HG02870 (cell line): ENCODE data around the gene TMEM212.
"Not testable (repeated sequence)": the region's sequence is repeated elsewhere in the genome, so short reads cannot be mapped to it uniquely, and the experiment has no call there.

ENCODE experiments used
- ATAC-seq: cut with Tn5 transposase; IDR thresholded peaks from one replicate; pipeline ENCODE4 v1.9.1; 2021; ENCODE audit warnings: mild to moderate bottlenecking, moderate library complexity; ENCODE audit not compliant: unreplicated experiment

The TMEM212 gene

DNA sequence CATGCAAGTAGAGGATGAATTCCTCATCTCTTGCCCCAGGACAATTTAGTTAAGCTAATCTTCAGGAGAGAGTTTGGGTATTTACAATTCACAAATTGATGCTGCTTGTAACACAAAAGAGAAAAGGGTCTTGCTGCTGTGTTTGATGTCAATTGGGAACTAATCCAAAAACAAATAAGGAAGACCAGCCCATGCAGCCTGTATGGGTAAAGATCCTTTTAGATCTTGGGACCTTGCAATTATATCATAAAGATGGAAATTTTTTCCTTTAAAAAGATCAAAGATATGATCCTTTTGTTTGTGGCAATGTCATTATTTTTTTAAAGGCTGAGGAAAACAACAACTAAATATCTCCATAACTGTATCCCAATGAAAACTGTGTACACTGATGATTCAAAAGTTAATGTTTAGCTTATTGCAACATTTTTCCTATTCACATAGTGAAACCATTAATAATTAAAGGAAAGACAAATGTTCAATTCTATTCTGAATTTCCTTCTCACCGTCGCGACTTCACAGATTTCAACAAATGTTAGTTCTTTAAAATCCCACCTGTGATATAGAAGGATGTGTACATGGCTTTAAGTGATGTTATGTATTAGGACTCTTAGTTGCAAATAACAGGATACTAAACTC, 40.2 kb downstream of the TMEM212 start:
- no peak for ATAC-seq

DNA sequence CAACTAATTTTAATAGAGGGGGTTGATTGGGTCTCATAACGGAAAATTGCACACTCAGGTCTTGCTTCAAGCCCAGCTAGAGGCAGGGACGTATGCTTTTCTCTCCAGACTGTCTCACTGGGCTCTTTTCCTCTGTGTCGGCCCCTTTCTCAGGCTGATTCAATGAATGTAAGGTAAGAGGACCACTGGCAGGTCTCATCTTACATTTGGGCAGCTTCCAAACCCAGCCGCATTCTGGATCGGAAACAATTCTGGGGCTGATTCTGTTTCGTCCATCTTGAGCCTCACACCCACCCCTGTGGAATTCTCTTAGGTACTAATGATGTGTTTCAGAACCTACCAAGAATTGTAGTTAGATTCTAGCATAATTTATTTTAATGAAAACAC, 40.7 kb downstream of the TMEM212 start:
- ATAC-seq, result no peak

DNA sequence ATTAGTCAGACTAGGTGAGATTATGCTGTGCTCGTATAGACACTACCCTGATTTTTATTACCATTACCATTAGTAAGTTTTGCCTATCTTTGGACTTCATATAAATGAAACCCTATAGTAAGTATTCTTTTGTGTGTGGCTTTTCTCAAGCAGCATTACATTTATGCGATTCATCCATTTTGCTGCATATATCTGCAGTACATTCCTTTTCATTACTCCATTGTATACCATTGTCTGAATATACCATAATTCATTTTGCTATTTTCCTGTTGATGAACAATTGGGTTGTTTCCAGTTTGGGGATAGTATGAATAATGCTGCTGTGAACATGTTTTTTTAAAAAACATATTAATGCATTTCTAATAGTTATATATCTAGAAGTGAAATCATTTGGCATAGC, 45.3 kb downstream of the TMEM212 start:
- ATAC-seq, result no peak

DNA sequence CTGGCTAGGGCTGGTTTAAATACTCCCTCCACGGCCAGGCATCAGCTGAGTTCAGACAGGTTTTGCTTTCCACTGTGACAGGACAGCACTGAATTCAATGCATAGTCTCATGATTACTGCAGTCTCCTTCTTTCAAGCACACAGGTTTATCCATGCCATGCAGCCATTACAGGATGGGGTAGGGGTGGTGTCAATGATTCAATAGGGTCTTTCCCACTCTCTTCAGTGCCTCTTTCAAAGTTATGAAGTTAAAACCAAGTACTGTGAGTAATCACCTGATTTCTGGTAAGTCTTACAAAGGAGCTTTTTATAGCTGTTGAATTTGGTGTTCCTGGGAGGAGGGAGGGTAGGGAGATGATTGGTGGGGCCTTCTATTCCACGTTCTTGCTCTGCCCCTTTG, 47.2 kb downstream of the TMEM212 start:
- ATAC-seq, result no peak

DNA sequence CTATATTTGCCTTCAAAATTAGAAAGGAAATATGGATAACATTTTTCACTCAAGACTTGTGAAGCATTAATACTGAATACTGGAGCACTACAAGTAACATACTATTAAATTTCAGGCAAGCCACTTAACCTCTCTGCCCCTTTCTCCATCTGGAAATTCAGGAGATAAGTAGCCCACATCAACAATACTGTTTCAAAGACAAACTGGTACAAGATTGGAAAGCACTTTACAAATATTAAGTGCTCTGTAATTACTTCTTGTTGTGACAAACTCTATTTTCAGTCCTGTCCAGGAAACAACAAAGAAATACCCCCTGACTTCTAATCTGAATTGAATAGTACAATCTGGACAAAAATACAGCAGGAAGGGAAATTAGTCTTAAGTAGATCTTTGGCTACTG, 49.3 kb downstream of the TMEM212 start:
- no peak for ATAC-seq

DNA sequence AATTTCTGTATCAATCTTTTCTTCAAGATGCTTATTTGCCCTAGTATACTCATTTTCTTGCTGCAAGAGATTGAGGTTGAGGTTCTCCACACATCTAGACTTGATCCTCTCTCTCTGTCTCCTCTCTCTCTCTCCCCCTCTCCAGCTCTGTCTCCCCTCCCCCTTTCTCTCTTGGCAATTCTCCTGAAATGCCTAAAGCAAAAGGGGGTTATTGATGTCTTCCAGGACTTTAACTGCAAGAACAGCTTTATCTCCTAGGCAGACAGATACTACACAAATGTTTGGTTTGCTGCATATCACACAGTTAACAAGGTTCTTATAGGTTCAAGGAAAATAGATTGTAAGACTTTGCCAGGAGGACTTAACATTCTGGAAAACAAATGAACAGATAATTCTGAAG, 52.1 kb downstream of the TMEM212 start:
- no peak for ATAC-seq

DNA sequence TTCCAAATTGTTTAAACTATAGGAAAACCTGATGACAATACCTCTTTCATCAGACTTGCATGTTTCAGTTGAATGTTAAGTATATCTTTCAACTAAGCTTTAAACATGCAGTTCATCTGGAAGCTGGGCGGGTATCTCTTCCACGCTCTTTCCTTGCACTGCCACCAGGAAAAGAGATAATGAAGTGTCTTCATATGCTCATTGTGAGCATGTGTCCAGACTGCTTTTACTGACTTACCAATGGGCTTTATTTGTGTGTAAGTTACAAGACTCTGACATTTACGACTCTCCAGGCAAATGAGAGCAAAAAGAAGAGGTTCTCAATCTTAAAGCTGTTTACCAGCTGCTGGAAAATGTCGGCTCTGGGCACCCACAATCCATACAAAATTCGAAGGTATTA, 52.8 kb downstream of the TMEM212 start:
- no peak for ATAC-seq

DNA sequence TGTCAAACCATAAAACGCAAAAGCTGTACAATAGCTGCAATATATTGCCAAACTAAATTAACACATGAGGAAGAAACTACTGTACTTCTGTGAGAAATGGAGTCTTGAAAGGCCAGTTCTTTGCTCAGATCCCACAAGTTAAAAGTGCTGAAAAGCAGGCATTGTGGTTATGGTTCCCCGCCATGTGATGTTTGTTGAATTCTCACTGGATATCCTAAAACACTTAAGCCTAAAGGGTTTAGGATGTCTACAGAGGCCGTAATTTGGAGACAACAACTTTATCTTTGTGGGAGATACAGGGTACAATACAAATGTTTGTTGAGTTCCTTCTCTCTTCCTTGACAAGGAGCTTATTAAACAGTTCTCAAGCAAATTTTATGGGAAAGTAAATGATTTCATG, 53.2 kb downstream of the TMEM212 start:
- no peak for ATAC-seq

DNA sequence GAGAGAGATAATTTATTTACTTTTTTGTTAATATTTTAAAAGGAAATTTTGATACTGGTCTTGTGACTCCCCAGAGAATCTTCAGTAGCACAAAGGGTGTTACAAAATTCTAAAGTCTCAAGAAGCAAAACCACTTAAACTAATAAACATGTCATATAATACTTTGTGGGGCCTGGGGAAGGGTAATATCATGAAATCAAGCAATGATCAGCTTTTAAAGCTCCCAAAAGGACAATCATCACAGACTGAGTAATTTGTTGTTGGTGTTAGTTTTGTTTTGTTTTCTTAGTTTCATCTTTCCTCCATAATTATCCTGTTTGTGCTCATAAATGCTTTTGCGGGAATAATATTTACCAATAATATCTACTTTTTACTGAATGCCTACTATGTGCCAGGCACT, 55.0 kb downstream of the TMEM212 start:
- no peak for ATAC-seq

DNA sequence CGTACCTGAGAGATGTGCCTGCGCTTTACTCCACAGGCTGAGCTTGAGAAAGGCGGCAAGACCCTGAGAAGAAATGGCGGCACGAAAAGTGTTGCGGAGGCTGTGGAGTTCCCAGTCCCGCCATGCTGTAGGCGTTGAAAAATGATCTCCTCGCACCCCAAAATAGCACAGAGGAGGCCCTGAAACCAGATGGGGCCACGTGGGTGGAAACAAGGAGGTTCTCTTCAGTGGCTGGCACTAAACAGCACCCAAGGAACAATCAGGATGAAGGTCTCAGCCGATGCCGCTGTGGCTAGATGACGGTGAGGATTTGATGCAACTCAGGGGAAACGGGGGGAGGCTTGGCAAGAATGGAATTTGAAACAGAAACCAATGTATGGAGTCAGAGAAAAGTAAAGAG, 57.3 kb downstream of the TMEM212 start:
- ATAC-seq, result no peak

DNA sequence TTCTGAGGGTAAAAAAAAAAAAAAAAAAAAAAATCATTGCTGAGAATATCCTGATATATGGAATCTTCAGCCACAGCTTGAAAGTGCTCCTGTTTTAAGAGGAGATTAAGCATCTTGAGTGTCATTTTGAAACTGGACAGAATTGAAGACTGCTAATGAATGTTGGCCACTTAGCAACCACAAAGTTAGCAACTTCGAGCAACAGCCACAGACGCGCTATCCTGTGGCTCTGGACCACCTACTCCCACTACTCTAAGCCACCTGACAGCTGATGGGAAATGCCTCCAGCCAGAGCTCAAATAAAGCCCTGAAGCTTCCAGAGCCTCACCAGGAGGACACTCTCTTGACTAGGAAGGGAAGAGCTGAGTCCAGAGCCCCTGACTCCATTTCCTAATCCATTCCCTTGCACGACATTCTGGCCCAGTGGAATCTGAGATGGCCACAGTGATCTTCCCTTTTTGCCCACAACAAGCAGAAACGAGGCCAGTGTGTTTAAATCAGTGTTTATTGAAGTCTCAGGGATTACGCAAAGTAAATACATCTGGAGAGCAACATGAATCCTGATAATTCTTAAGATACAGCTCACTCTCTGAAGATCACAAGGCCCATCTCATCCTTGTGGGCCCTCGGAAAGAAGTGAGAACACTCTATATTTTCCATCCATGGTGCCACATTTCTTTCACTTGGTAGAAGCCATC, 58.6 kb downstream of the TMEM212 start:
- ATAC-seq, result no peak

DNA sequence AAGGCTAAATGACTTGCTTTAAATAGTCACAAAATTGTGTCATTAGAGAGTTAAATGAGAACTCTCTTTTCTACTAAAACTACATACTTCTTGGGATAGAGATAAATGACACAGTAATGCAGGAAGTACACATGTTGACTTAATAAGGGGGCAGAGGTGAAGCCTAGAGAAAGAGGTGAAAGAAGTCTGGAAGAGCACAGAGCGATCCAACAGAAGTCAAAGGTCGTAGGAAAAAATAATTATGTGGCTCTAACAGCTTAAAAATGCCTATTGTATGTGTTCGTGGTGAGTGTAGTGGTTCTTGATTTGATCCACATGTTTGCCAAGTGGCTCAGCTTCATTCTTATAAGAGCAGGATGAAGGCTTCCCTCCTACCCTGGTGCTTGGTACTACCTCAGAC, 61.7 kb downstream of the TMEM212 start:
- ATAC-seq, result no peak

DNA sequence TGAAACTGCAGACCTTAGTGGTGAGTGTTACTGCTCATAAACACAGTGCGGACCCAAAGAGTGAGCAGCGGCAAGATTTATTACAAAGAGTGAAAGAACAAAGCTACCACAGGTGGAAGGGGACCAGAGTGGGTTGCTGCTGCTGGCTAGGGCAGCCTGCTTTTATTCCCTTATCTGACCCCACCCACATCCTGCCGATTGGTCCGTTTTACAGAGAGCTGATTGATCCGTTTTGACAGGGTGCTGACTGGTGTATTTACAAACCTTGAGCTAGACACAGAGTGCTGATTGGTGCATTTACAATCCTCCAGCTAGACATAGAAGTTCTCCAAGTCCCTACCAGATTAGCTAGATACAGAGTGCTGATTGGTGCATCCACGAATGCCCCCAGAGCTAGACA, 63.4 kb downstream of the TMEM212 start:
- not testable (repeated sequence) for ATAC-seq

DNA sequence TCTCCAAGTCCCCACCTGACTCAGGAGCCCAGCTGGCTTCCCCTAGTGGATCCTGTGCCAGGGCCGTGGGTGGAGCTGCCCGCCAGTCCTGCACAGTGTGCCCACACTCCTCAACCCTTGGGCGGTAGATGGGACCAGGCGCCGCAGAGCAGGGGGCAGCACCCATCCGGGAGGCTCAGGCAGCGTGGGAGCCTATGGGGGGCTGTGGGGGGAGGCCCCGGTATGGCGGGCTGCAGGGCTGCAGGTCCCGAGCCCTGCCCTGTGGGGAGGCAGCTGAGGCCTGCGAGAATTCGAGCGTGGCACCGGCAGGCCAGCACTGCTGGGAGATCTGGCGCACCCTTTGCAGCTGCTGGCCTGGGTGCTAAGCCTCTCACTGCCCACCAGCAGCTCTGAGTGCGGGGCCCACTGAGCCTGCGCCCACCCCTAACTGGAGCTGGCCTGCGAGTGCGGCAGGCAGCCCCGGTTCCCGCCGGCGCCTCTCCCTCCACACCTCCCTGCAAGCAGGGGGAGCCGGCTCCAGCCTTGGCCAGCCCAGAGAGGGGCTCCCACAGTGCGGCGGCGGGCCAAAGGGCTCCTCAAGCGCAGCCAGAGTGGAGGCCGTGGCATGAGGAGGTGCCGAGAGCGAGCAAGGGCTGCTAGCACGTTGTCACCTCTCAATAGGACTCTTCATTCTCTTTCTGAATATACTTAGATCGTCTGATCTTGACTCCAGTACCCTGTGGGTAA, 64.0 kb downstream of the TMEM212 start:
- ATAC-seq, result no peak

DNA sequence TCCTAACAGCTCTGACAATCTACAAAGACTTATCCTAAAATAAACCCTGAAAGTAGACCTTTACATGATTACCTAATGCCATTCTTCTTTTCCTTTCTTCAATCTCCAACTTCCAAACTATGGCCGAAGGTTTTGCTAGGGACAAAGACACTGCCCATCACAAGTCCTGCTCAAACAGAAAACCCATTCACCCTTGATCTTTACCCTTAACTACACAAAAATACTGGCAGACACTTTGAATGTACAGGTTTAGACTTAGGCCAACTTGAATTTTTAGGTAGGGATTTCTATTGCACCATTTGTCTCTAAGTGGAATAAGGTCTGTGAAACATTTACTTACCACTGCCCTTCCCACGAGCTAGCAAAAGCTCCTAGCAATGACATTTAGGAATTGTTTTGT, 64.6 kb downstream of the TMEM212 start:
- ATAC-seq, result no peak

DNA sequence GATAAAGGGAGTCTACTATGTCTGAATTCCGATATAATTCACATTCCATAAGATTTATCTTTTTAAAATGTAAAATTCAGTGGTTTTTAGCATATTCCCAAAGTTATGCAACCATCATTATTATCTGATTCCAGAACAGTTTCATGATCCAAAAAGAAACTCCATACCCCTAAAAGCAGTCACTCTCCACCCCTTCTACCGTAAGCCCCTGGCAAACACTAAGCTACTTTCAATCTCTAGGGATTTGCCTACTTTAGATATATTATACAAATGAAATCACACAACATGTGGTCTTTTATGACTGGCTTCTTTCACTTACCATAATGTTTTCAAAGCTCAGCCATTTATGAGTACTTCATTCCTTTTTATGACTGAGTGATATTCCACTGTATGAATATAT, 65.6 kb downstream of the TMEM212 start:
- no peak for ATAC-seq
